IPS-18c (cell line): ENCODE data around the gene IGF1.

ENCODE experiments used
- H3K4me3 ChIP-seq: 2 replicates; pipeline ENCODE4 v1.7.0; 2013; ENCODE audit warnings: low read depth, mild to moderate bottlenecking, low read length, moderate library complexity; ENCODE audit not compliant: insufficient read depth
- H3K9me3 ChIP-seq: one replicate; pipeline ENCODE4 v1.6.1; 2013; ENCODE audit warnings: mild to moderate bottlenecking, low read length, moderate library complexity; ENCODE audit not compliant: control insufficient read depth, insufficient read depth

Gene IGF1

GRCh38 chr12:102503831-102504230 is 23.5 kb upstream of the IGF1 start:
- no peaks in the 10 kb centered on the region for H3K9me3 ChIP-seq
- no peak overlapping the region for H3K4me3 ChIP-seq

- Histone ChIP-seq H3K4me3 (no peak overlapping the region), H3K9me3 (no peaks in the 10 kb centered on the region)
Observed at GRCh38 chr12:102503056-102503681, 22.8 kb upstream of the IGF1 start.

- H3K9me3 ChIP-seq = no peaks in the 10 kb centered on the region
- H3K4me3 ChIP-seq = no peak overlapping the region
Observed at GRCh38 chr12:102501773-102502172, 21.4 kb upstream of the IGF1 start.

GRCh38 chr12:102498471-102498870 is 18.1 kb upstream of the IGF1 start:
- no peak overlapping the region for H3K4me3 ChIP-seq
- H3K9me3 ChIP-seq = peaks cover 2% of the 10 kb centered on the region

- H3K4me3 ChIP-seq = no peak overlapping the region
- peaks cover 2% of the 10 kb centered on the region for H3K9me3 ChIP-seq
Observed at GRCh38 chr12:102497743-102498142, 17.4 kb upstream of the IGF1 start.

- Histone ChIP-seq H3K9me3 (peaks cover 2% of the 10 kb centered on the region), H3K4me3 (no peak overlapping the region)
Observed at GRCh38 chr12:102496591-102496990, 16.2 kb upstream of the IGF1 start.

GRCh38 chr12:102487226-102487625 is 6.9 kb upstream of the IGF1 start:
- Histone ChIP-seq H3K9me3 (no peaks in the 10 kb centered on the region), H3K4me3 (no peak overlapping the region)

GRCh38 chr12:102486153-102486552 is 5.8 kb upstream of the IGF1 start:
- Histone ChIP-seq H3K9me3 (no peaks in the 10 kb centered on the region), H3K4me3 (no peak overlapping the region)

- Histone ChIP-seq H3K9me3 (no peaks in the 10 kb centered on the region), H3K4me3 (no peak overlapping the region)
Observed at GRCh38 chr12:102484428-102484958, 4.1 kb upstream of the IGF1 start.

- H3K9me3 ChIP-seq = no peaks in the 10 kb centered on the region
- no peak overlapping the region for H3K4me3 ChIP-seq
Observed at GRCh38 chr12:102484017-102484416, 3.7 kb upstream of the IGF1 start.

GRCh38 chr12:102483466-102483865 is 3.1 kb upstream of the IGF1 start:
- H3K9me3 ChIP-seq = no peaks in the 10 kb centered on the region
- H3K4me3 ChIP-seq = no peak overlapping the region

GRCh38 chr12:102481705-102482425 is 1.5 kb upstream of the IGF1 start:
- H3K9me3 ChIP-seq = no peaks in the 10 kb centered on the region

GRCh38 chr12:102479939-102480338 is 424 bp downstream of the IGF1 start:
- H3K4me3 ChIP-seq = no peak overlapping the region
- H3K9me3 ChIP-seq = no peaks in the 10 kb centered on the region

More at GRCh38 chr12:102481705-102482425, 1.5 kb upstream of the IGF1 start:
- no peak overlapping the region for H3K4me3 ChIP-seq

- H3K4me3 ChIP-seq = no peak overlapping the region
Observed at GRCh38 chr12:102479099-102479885, 1.1 kb downstream of the IGF1 start.

GRCh38 chr12:102478405-102479098 is 1.8 kb downstream of the IGF1 start:
- no peak overlapping the region for H3K4me3 ChIP-seq
- H3K9me3 ChIP-seq = no peaks in the 10 kb centered on the region

More at GRCh38 chr12:102479099-102479885, 1.1 kb downstream of the IGF1 start:
- H3K9me3 ChIP-seq = no peaks in the 10 kb centered on the region

GRCh38 chr12:102475355-102475754 is 5.0 kb downstream of the IGF1 start:
- Histone ChIP-seq H3K9me3 (no peaks in the 10 kb centered on the region), H3K4me3 (no peak overlapping the region)

GRCh38 chr12:102474438-102475064 is 5.8 kb downstream of the IGF1 start:
- Histone ChIP-seq H3K4me3 (no peak overlapping the region), H3K9me3 (no peaks in the 10 kb centered on the region)
